ENCODE data around the gene EPX.

GRCh38 chr17:58195518-58196123 lies 3.1 kb downstream of the EPX start:
- no peak for TF ChIP-seq EZH2 (IDR thresholded peaks at IDR 0.05; ENCODE audit: borderline replicate concordance, insufficient read depth, low read length, poor library complexity, severe bottlenecking)
- no peak for TF ChIP-seq CTCF (IDR thresholded peaks at IDR 0.05; ENCODE audit: poor library complexity, severe bottlenecking)
- no peak for TF ChIP-seq POLR2AphosphoS5 (IDR thresholded peaks at IDR 0.05)

Data from neural cell (in vitro differentiated cells).